Adrenal gland (tissue), 5 donors: ENCODE results near the gene ATG16L2.

ENCODE experiments used
- CTCF ChIP-seq, 6 experiments: fragments of 450-650 bp in 4 of 6; fragments of 200-600 bp in 2 of 6; sonication (generic) in 1 of 6; IDR thresholded peaks; 1 replicate in 5 of 6; 2 replicates in 1 of 6; pipeline versions ENCODE4 v1.5.1 to v1.8.0; 2016 to 2021; ENCODE audit warnings: antibody characterized with exemption in 6 of 6, mild to moderate bottlenecking in 2 of 6, moderate library complexity in 1 of 6
- POLR2A ChIP-seq, 2 donors: fragments of 450-650 bp; IDR thresholded peaks; one replicate each; pipeline ENCODE4 v1.6.1; 2017; ENCODE audit warnings: antibody characterized with exemption in 2 of 2, mild to moderate bottlenecking in 2 of 2, moderate library complexity in 1 of 2
- donor health status: DM: no; HTN: no; CAD: no.

- no peak for TF ChIP-seq CTCF (IDR thresholded peaks at IDR 0.05)
- TF ChIP-seq POLR2A (IDR thresholded peaks at IDR 0.05): no peak
Measured at GRCh38 chr11:72767203-72768062, 46.8 kb upstream of the ATG16L2 start.
